IMR-90 (cell line): ENCODE results near the gene TTLL9. TPM values are rescaled to one million over a fixed set of nuclear protein-coding genes. Genes with fewer than 3 reads are reported as not detected.

Experiments used
- ATAC-seq: fragments of 200-7000 bp; cut with Tn5 transposase; 2 replicates; pipeline ENCODE4 v1.9.1; 2020; ENCODE audit warnings: low read depth, mild to moderate bottlenecking, moderate library complexity
- BruUV-seq: library from RNA; stranded (reverse); fragments of 400-500 nt; replicated peaks from 2 replicates; lab custom pipeline; 2021; lab: Mats Ljungman, UMichigan
- CTCF ChIA-PET: fragments of 300-600 bp; formaldehyde crosslinking; extraction: SDS; loops from one replicate; lab custom pipeline; 2021; ENCODE audit warnings: antibody characterized with exemption; lab: Yijun Ruan, JAX
- POLR2A ChIA-PET: fragments of 300-600 bp; sonication (Branson Sonifier 250); formaldehyde crosslinking; loops from one replicate; lab custom pipeline; 2022; ENCODE audit warnings: antibody characterized with exemption; ENCODE audit not compliant: unreplicated experiment; lab: Charles Lee
- DNase-seq: peaks from one replicate; pipeline ENCODE4 v3.0.0; 2013
- H2AFZ ChIP-seq: replicated peaks from 2 replicates; pipeline ENCODE3; 2013; ENCODE audit warnings: low read length, mild to moderate bottlenecking; ENCODE audit not compliant: poor library complexity
- H2AK5ac ChIP-seq: 2 replicates; pipeline ENCODE4 v1.6.1; 2013; ENCODE audit warnings: low read depth, low read length, inconsistent platforms
- H2AK9ac ChIP-seq: replicated peaks from 2 replicates; pipeline ENCODE3; 2013; ENCODE audit warnings: mild to moderate bottlenecking, low read depth, low read length, moderate library complexity; ENCODE audit not compliant: poor library complexity
- H2BK120ac ChIP-seq: 2 replicates; pipeline ENCODE4 v1.6.1; 2013; ENCODE audit warnings: low read depth, low read length, inconsistent platforms
- H2BK15ac ChIP-seq: 3 replicates; pipeline ENCODE4 v1.6.1; 2013; ENCODE audit warnings: low read depth, low read length, inconsistent platforms
- H2BK20ac ChIP-seq: 2 replicates; pipeline ENCODE4 v1.6.1; 2013; ENCODE audit warnings: low read depth, mild to moderate bottlenecking, inconsistent platforms, low read length, moderate library complexity
- H2BK5ac ChIP-seq: 2 replicates; pipeline ENCODE4 v1.6.1; 2013; ENCODE audit warnings: mild to moderate bottlenecking, low read depth, low read length, inconsistent platforms; ENCODE audit not compliant: poor library complexity, severe bottlenecking
- H3K14ac ChIP-seq: replicated peaks from 2 replicates; pipeline ENCODE4 v1.6.1; 2013; ENCODE audit warnings: low read depth, low read length, inconsistent platforms
- H3K18ac ChIP-seq: 2 replicates; pipeline ENCODE4 v1.6.1; 2013; ENCODE audit warnings: low read depth, low read length, control low read depth
- H3K23ac ChIP-seq: 2 replicates; pipeline ENCODE4 v1.6.1; 2013; ENCODE audit warnings: low read depth, low read length, inconsistent platforms
- H3K27ac ChIP-seq: 2 replicates; pipeline ENCODE4 v1.5.1; 2013; ENCODE audit warnings: mild to moderate bottlenecking, control low read depth, low read length; ENCODE audit not compliant: insufficient read depth
- H3K27me3 ChIP-seq: 2 replicates; pipeline ENCODE4 v1.6.1; 2013; ENCODE audit warnings: low read length; ENCODE audit not compliant: control insufficient read depth, insufficient read depth
- H3K36me3 ChIP-seq: 2 replicates; pipeline ENCODE4 v1.6.1; 2013; ENCODE audit warnings: low read length, mixed read lengths; ENCODE audit not compliant: control insufficient read depth, insufficient read depth
- H3K4ac ChIP-seq: 2 replicates; pipeline ENCODE4 v1.6.1; 2013; ENCODE audit warnings: low read depth, low read length, inconsistent platforms
- H3K4me1 ChIP-seq: 2 replicates; pipeline ENCODE4 v1.6.1; 2013; ENCODE audit warnings: low read length, mixed read lengths; ENCODE audit not compliant: control insufficient read depth, insufficient read depth
- H3K4me2 ChIP-seq: 2 replicates; pipeline ENCODE4 v1.6.1; 2013; ENCODE audit warnings: low read depth, mild to moderate bottlenecking, control low read depth, low read length, moderate library complexity
- H3K4me3 ChIP-seq: 2 replicates; pipeline ENCODE4 v1.5.1; 2013; ENCODE audit warnings: low read depth, mild to moderate bottlenecking, control low read depth, low read length, moderate library complexity; ENCODE audit not compliant: insufficient read depth
- H3K56ac ChIP-seq: 2 replicates; pipeline ENCODE4 v1.6.1; 2013; ENCODE audit warnings: low read length, inconsistent platforms; ENCODE audit not compliant: insufficient read depth; ENCODE audit errors: extremely low read depth
- H3K79me1 ChIP-seq, 2 experiments: 2 replicates each; pipeline ENCODE4 v1.6.1; 2013; ENCODE audit warnings: low read length in 2 of 2, inconsistent platforms in 1 of 2, low read depth in 1 of 2
- H3K9ac ChIP-seq: 2 replicates; pipeline ENCODE4 v1.6.1; 2013; ENCODE audit warnings: low read depth, low read length, control low read depth
- H3K9me1 ChIP-seq: 2 replicates; pipeline ENCODE4 v1.6.1; 2013; ENCODE audit warnings: low read length, inconsistent platforms; ENCODE audit not compliant: insufficient read depth
- H3K9me3 ChIP-seq: 2 replicates; pipeline ENCODE4 v1.6.1; 2013; ENCODE audit warnings: low read length; ENCODE audit not compliant: control insufficient read depth, insufficient read depth
- H4K20me1 ChIP-seq: 2 replicates; pipeline ENCODE4 v1.6.1; 2013; ENCODE audit warnings: low read length, inconsistent platforms; ENCODE audit not compliant: insufficient read depth
- H4K5ac ChIP-seq: 2 replicates; pipeline ENCODE4 v1.6.1; 2013; ENCODE audit warnings: mild to moderate bottlenecking, low read depth, low read length, control low read depth
- H4K8ac ChIP-seq, 2 experiments: 2 replicates each; pipeline ENCODE4 v1.6.1; 2013; ENCODE audit warnings: low read depth in 2 of 2, low read length in 2 of 2, control low read depth in 1 of 2, inconsistent platforms in 1 of 2
- H4K91ac ChIP-seq: 2 replicates; pipeline ENCODE4 v1.6.1; 2013; ENCODE audit warnings: low read depth, low read length, inconsistent platforms; ENCODE audit not compliant: insufficient read depth
- BHLHE40 ChIP-seq: fragments of 150-350 bp; IDR thresholded peaks from 2 replicates; pipeline ENCODE4 v1.6.1; 2016; ENCODE audit warnings: mild to moderate bottlenecking, low read depth, low read length
- CHD1 ChIP-seq: IDR thresholded peaks from 2 replicates; pipeline ENCODE4 v1.6.1; 2012; ENCODE audit warnings: low read depth, low read length, improper control_type of control experiment
- NFE2L2 ChIP-seq: fragments of 150-350 bp; IDR thresholded peaks from 2 replicates; pipeline ENCODE4 v1.6.1; 2016; ENCODE audit warnings: low read depth, mild to moderate bottlenecking, low read length
- RFX5 ChIP-seq: IDR thresholded peaks from 2 replicates; pipeline ENCODE4 v1.8.0; 2012; ENCODE audit warnings: low read depth, mild to moderate bottlenecking, low read length, moderate library complexity
- SMC3 ChIP-seq: fragments of 150-350 bp; IDR thresholded peaks from 2 replicates; pipeline ENCODE4 v1.6.1; 2016; ENCODE audit warnings: low read depth, mild to moderate bottlenecking, antibody characterized with exemption, low read length, moderate library complexity
- WGBS, 2 experiments: methylation state at CpG; one replicate each; pipeline versions ENCODE4 v1.1.5 to v1.1.7; 2013; ENCODE audit warnings: missing lambda C conversion rate in 2 of 2; ENCODE audit not compliant: insufficient read length in 1 of 2; ENCODE audit errors: extremely low coverage in 2 of 2; 5-methylcytosine and 5-hydroxymethylcytosine counted together
- dilution Hi-C: fragments of 300-500 bp; cut with HindIII; formaldehyde crosslinking; loops from one replicate; pipeline ENCODE4 v1.14.3; 2018; ENCODE audit warnings: low sequenced_read_pairs; ENCODE audit not compliant: unreplicated experiment
- in situ Hi-C: fragments of 300-500 bp; cut with MboI; formaldehyde crosslinking; loops from 3 replicates; pipeline ENCODE4 v1.14.3; 2019; ENCODE audit warnings: low sequenced_read_pairs, inconsistent platforms, mixed read lengths
- intact Hi-C: fragments of 100-400 bp; cut with micrococcal nuclease; formaldehyde crosslinking; loops from 2 replicates; pipeline ENCODE4 v1.10.0; 2022
- polyA plus RNA-seq, 3 experiments: library from polyadenylated mRNA; depleted of rRNA; stranded (reverse); fragments of >200 nt; gene quantifications; 2 replicates each; pipeline ENCODE4 v1.2.3, GENCODE V29; 2012; ENCODE audit warnings: low replicate concordance in 1 of 3
- total RNA-seq: library from RNA; depleted of rRNA; stranded (reverse); fragments of >200 nt; gene quantifications from 2 replicates; pipeline ENCODE4 v1.2.3, GENCODE V29; 2012
- TF ChIP-seq, protein P1 (sequence below): conservative IDR thresholded peaks from 2 replicates; pipeline ENCODE4 v1.5.1; 2012; ENCODE audit warnings: mild to moderate bottlenecking, low read depth, low read length, improper control_type of control experiment
- TF ChIP-seq, protein P2 (sequence below): fragments of 150-350 bp; IDR thresholded peaks from 2 replicates; pipeline ENCODE4 v1.6.1; 2017; ENCODE audit warnings: mild to moderate bottlenecking, antibody characterized with exemption, low read length, low read depth

The TTLL9 gene
- total and polyA plus RNA-seq, 2 of the 4 experiments (the other 2 are of a cell fraction), result not detected

DNA sequence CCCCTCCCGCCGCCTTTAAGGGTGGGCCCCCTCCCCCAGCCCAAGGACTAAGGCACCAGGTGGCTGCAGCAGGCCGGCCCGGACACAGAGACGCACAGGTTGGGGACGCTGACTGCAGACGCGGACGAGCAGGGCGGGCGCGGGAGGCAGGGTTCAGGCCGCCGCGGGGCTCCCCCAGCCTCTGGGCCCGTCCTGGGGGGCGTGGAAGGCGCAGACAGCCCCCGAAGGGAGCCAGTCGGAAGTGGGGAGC lies 9.4 kb upstream of the TTLL9 start:
- ATAC-seq, result peak; percentile 40; the same call in 1 of the 2 replicates
- Histone ChIP-seq H3K79me1 (no peaks in the 10 kb centered on the region), H2BK15ac (no peak overlapping the region), H2BK5ac (no peak overlapping the region), H3K4me3 (peak overlapping the region; percentile 37), H2AFZ (peak overlapping the region; percentile 85), H2AK5ac (no peak overlapping the region), H3K9me3 (no peaks in the 10 kb centered on the region), H2BK20ac (no peak overlapping the region), H3K27me3 (peaks cover 85% of the 10 kb centered on the region), H2AK9ac (no peak overlapping the region), H4K91ac (no peak overlapping the region), H3K9ac (no peak overlapping the region), H2BK120ac (no peak overlapping the region), H3K56ac (no peak overlapping the region), H3K4ac (no peak overlapping the region), H4K8ac (no peak overlapping the region), H3K27ac (no peak overlapping the region), H4K5ac (no peak overlapping the region), H4K20me1 (no peaks in the 10 kb centered on the region), H3K4me1 (peaks cover 2% of the 10 kb centered on the region; the same call in 1 of the 2 replicates), H3K9me1 (no peaks in the 10 kb centered on the region; the same call in 1 of the 2 replicates), H3K14ac (no peak overlapping the region), H3K4me2 (peak overlapping the region; percentile 78), H3K36me3 (no peaks in the 10 kb centered on the region), H3K18ac (no peak overlapping the region), H3K23ac (no peak overlapping the region)
- TF ChIP-seq SMC3 (no peak), CHD1 (no peak), RFX5 (no peak), NFE2L2 (no peak), BHLHE40 (no peak)
- TF ChIP-seq, protein P1, sequence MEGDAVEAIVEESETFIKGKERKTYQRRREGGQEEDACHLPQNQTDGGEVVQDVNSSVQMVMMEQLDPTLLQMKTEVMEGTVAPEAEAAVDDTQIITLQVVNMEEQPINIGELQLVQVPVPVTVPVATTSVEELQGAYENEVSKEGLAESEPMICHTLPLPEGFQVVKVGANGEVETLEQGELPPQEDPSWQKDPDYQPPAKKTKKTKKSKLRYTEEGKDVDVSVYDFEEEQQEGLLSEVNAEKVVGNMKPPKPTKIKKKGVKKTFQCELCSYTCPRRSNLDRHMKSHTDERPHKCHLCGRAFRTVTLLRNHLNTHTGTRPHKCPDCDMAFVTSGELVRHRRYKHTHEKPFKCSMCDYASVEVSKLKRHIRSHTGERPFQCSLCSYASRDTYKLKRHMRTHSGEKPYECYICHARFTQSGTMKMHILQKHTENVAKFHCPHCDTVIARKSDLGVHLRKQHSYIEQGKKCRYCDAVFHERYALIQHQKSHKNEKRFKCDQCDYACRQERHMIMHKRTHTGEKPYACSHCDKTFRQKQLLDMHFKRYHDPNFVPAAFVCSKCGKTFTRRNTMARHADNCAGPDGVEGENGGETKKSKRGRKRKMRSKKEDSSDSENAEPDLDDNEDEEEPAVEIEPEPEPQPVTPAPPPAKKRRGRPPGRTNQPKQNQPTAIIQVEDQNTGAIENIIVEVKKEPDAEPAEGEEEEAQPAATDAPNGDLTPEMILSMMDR, result no peak
- TF ChIP-seq, protein P2, sequence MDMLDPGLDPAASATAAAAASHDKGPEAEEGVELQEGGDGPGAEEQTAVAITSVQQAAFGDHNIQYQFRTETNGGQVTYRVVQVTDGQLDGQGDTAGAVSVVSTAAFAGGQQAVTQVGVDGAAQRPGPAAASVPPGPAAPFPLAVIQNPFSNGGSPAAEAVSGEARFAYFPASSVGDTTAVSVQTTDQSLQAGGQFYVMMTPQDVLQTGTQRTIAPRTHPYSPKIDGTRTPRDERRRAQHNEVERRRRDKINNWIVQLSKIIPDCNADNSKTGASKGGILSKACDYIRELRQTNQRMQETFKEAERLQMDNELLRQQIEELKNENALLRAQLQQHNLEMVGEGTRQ, result no peak
- ChIA-PET POLR2A (no interaction called here), CTCF (no interaction called here)
- 4% methylated on average over 11 of the region's 20 CpGs; no CpG with 5 or more reads in 1 of the 2 experiments for WGBS, 2 experiments
- dilution Hi-C loops, result no loop called here
- intact Hi-C loops, result no loop called here
- in situ Hi-C loops, result no loop called here
- no TSS peak for BruUV-seq
- DNase-seq, result no peak
